GM12878 (cell line): Measurements from ENCODE around the gene CBFA2T3.

Experiments
- ATF2 ChIP-seq: IDR thresholded peaks from 2 replicates; pipeline ENCODE4 v1.6.1; 2012; ENCODE audit warnings: low read length, inconsistent platforms
- BCL11A ChIP-seq: IDR thresholded peaks from 2 replicates; pipeline ENCODE4 v1.6.1; 2011; ENCODE audit warnings: low read depth, low read length
- EP300 ChIP-seq, 2 experiments: fragments of 150-350 bp in 1 of 2; IDR thresholded peaks; 2 replicates each; pipeline ENCODE4 v1.6.1; 2011 to 2012; ENCODE audit warnings: low read depth in 2 of 2, low read length in 2 of 2, borderline replicate concordance in 1 of 2, improper control_type of control experiment in 1 of 2, inconsistent platforms in 1 of 2; ENCODE audit not compliant: control insufficient read depth in 1 of 2
- MAX ChIP-seq: IDR thresholded peaks from 2 replicates; pipeline ENCODE4 v1.6.1; 2012; ENCODE audit warnings: low read depth, low read length, improper control_type of control experiment
- MYC ChIP-seq: IDR thresholded peaks from 2 replicates; pipeline ENCODE4 v1.6.1; 2011; ENCODE audit warnings: mild to moderate bottlenecking, low read length, moderate library complexity, inconsistent platforms; ENCODE audit not compliant: insufficient read depth, insufficient replicate concordance, insufficient read length, severe bottlenecking
- NRF1 ChIP-seq: conservative IDR thresholded peaks from 2 replicates; pipeline ENCODE4 v1.6.1; 2011; ENCODE audit warnings: mild to moderate bottlenecking, low read depth, low read length, improper control_type of control experiment
- RAD51 ChIP-seq: fragments of 450-650 bp; IDR thresholded peaks from 2 replicates; pipeline ENCODE4 v1.6.1; 2016; ENCODE audit warnings: moderate library complexity, mild to moderate bottlenecking, inconsistent platforms
- TAF1 ChIP-seq: IDR thresholded peaks from 2 replicates; pipeline ENCODE4 v1.6.1; 2011; ENCODE audit warnings: mild to moderate bottlenecking, low read depth, low read length, borderline replicate concordance
- YY1 ChIP-seq: IDR thresholded peaks from 2 replicates; pipeline ENCODE4 v1.6.1; 2011; ENCODE audit warnings: low read depth, mild to moderate bottlenecking, low read length

- TF ChIP-seq MYC: no peak
- TF ChIP-seq YY1: no peak
- no peak for TF ChIP-seq TAF1
- no peak for TF ChIP-seq RAD51
- no peak for TF ChIP-seq BCL11A
- TF ChIP-seq EP300 (IDR thresholded peaks at IDR 0.05; ENCODE audit: borderline replicate concordance in 1 of 2, control insufficient read depth in 1 of 2, low read depth in 2 of 2, low read length in 2 of 2): no peak
- TF ChIP-seq MAX: no peak
- TF ChIP-seq NRF1: no peak
- TF ChIP-seq ATF2: no peak
Measured at GRCh38 chr16:88833086-88833485, 143.9 kb downstream of the CBFA2T3 start.
